ENCODE data around the gene AQP1. TPM values are rescaled to one million over a fixed set of nuclear protein-coding genes. Genes with fewer than 3 reads are reported as not detected.

AQP1 gene
- total and polyA plus RNA-seq, 5 experiments from 2014 or later = 0.23 to 0.33 TPM; not detected in 3

GRCh38 chr7:30930621-30931020 lies 19.0 kb downstream of the AQP1 start:
- Mint-ChIP-seq H3K27me3 (peaks cover 0 to 12% (median 0%) of the 10 kb centered on the region in 5 donors), H3K27ac (no peak overlapping the region), H3K9me3 (peaks cover 0 to 13% (median 3%) of the 10 kb centered on the region in 9 donors), H3K4me3 (no peak overlapping the region), H3K36me3 (no peaks in the 10 kb centered on the region), H3K4me1 (no peaks in the 10 kb centered on the region)
- POLR2A ChIA-PET = no interaction called here
- DNase-seq (peak in 1 of 10 donors; percentile 41), ATAC-seq (no peak)

DNA sequence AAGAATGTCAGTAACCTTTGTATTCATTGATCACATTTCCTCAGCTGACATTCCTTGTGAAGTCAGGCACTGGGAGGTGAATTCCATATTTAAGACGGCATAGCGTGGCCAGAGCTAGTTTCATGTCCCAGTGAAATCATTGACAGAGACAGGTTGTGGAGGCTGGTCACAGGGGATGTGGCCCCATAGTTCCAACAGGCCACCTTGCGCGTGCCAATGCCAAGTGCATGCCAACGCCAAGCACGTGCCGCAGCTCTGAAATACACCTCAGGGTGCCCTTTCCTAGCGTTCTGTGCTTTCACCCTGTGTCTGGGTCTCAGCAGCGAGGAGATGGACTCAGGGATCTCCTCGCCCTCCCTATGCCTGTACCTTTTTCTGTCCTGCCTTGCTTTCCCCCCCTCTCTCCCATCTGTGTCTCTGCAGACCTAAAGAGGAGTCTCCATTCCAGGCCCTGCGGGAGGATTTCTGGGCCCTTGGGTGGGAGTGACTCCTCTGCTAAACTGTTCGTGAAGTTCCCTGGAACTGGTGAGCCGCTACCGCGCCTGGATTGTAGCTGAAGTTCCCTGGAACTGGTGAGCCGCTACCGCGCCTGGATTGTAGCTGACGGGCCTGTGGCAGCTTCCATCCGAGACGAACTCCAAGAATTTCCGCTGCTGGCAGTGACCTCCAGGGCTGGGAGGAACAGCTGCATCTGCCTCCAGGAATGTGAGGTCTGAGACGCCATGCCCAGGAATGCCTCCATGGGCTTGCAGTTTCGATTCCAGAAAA lies 19.7 kb downstream of the AQP1 start:
- peak in 2 of 10 donors; percentile 10 to 56 for DNase-seq
- peaks cover 0 to 14% (median 0%) of the 10 kb centered on the region in 5 donors for H3K27me3 Mint-ChIP-seq
- H3K4me3 Mint-ChIP-seq = no peak overlapping the region
- H3K9me3 Mint-ChIP-seq = peaks cover 0 to 11% (median 3%) of the 10 kb centered on the region in 9 donors
- H3K27ac Mint-ChIP-seq = no peak overlapping the region
- no peaks in the 10 kb centered on the region for H3K36me3 Mint-ChIP-seq
- ATAC-seq = no peak
- no peaks in the 10 kb centered on the region for H3K4me1 Mint-ChIP-seq
- POLR2A ChIA-PET = no interaction called here

DNA sequence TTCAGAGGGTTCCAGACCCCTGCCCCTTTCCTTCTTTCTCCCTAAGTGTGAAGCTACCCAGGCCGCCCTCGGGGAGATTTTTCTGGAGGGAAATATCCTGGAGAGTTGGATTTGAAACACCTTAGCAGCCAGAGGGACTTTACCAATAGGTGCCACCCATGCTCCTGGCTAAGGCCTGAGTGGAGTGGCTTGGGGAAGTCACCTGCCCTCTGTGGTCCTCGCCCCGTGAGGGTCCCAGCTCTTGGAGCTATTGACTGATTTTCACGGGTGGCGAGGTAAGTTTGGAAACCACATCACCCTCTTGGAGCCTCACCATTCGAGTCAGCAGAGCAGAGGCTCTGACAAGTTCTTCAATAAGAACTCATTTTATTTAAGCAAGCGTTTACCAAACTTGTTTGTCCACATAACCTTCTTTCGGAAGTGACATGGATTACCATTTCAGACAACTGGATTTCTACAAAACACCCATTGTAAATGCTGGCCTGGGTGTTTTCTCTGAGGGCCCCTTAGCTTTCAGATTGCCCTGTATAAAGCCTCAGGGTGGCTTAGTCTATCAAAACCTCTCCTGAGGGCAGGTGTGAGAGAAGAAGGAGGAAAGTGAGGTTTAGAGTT lies 20.4 kb downstream of the AQP1 start:
- Mint-ChIP-seq H3K4me3 (no peak overlapping the region), H3K27ac (no peak overlapping the region), H3K36me3 (no peaks in the 10 kb centered on the region), H3K27me3 (peaks cover 0 to 17% (median 0%) of the 10 kb centered on the region in 5 donors), H3K4me1 (no peaks in the 10 kb centered on the region), H3K9me3 (peaks cover 0 to 6% (median 0%) of the 10 kb centered on the region in 9 donors)
- no peak for ATAC-seq
- peak in 1 of 10 donors; percentile 57 for DNase-seq
- POLR2A ChIA-PET = no interaction called here

DNA sequence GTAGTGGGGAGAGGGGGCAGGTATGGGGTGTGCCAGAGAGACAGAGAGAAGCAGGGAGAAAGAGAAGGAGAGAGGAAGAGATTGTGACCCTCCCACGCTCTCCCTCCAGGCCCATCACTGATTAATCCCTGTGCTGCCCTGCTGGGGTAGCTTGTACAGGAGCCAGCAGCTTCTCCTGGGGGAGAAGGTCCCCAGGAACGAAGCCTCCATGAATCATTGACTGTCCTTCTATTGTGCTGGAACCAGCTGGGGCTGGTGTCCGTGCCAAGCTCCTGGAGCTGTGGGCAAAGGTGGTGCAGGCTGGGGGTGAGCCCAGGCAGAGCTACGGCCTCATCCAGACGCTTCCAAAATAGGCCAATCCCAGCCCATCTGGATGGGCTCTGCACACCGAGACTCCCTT lies 20.9 kb downstream of the AQP1 start:
- H3K27me3 Mint-ChIP-seq = peaks cover 0 to 17% (median 1%) of the 10 kb centered on the region in 5 donors
- no peak overlapping the region for H3K4me3 Mint-ChIP-seq
- POLR2A ChIA-PET = no interaction called here
- no peak overlapping the region for H3K27ac Mint-ChIP-seq
- ATAC-seq (no peak), DNase-seq (no peak)
- peaks cover 0 to 3% (median 0%) of the 10 kb centered on the region in 9 donors for H3K9me3 Mint-ChIP-seq
- no peaks in the 10 kb centered on the region for H3K4me1 Mint-ChIP-seq
- H3K36me3 Mint-ChIP-seq = no peaks in the 10 kb centered on the region

DNA sequence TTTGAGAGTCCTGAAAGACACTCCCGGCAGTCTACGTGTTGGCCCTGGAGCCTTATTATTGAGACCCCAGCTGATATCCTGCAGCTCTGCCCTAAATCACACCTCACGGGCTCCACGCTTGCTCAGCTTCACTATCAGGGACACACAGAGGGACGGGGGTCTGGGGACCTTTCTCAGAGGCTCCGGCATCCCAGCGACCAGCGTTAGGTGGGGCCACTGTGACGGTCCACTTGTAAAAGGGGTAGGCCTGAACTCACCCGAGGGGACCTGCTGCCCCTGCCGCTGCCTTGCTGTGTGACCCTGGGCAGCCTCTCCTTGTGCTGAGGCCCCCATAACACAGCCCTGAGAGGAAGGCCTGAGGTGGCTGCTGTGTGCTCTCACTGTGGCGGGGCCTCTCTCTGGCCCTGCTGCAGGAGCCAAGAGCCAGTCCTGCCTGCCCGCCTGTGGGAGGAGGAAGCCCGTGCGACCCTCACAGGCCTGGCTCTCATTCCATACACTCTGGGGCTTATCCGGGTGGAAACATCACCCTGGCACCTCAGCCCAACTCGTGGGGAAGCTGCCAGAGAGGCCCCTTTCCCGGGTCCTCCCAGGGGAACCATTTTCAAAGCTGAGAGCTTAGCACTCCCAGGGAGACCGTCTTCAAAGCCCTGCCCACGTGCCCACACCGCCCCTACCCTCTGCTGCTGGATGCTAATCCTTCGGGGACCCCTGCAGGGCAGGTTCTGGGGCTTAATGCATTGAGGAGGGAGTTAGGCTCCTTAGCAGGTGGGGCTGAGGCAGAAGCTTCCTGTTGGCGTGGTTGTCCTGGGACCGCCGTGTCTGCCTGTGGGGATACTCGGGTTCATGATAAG lies 21.7 kb downstream of the AQP1 start:
- Mint-ChIP-seq H3K36me3 (no peaks in the 10 kb centered on the region), H3K27me3 (peaks cover 0 to 17% (median 3%) of the 10 kb centered on the region in 5 donors), H3K27ac (no peak overlapping the region), H3K4me3 (no peak overlapping the region), H3K9me3 (peaks cover 0 to 2% (median 0%) of the 10 kb centered on the region in 9 donors), H3K4me1 (no peaks in the 10 kb centered on the region)
- ATAC-seq (no peak), DNase-seq (peak in 2 of 10 donors; percentile 15 to 28)
- POLR2A ChIA-PET = no interaction called here

DNA sequence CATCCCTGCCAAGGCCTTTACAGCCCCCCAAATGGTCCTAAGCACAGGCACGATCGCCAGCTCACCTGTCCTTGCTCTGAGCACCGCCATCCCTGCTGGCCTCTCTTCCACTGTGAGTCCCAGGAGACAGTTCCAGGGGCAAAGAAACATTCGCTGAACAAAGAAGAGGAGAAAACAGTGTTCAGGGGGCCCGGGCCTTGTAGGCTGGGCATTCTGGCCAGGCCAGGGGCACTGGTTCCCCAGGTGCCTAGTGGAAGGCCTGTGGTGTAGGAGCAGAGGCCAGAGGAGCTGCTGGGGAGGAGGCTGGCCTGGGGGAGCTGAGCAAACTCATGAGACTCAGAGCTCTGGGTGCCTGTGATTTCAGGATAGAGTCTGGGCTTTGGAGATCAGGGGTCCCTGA lies 22.6 kb downstream of the AQP1 start:
- DNase-seq = peak in 1 of 10 donors; percentile 36
- ATAC-seq = no peak
- no peaks in the 10 kb centered on the region for H3K36me3 Mint-ChIP-seq

GRCh38 chr7:30934732-30935568 lies 23.3 kb downstream of the AQP1 start:
- no peak overlapping the region for H3K4me3 Mint-ChIP-seq
- no peaks in the 10 kb centered on the region for H3K4me1 Mint-ChIP-seq
- POLR2A ChIA-PET = no interaction called here
- peaks cover 0 to 1% (median 0%) of the 10 kb centered on the region in 9 donors for H3K9me3 Mint-ChIP-seq
- peaks cover 4 to 17% (median 10%) of the 10 kb centered on the region in 5 donors for H3K27me3 Mint-ChIP-seq
- ATAC-seq = no peak
- no peak overlapping the region for H3K27ac Mint-ChIP-seq
- no peak for DNase-seq
- peaks cover 0 to 2% (median 0%) of the 10 kb centered on the region in 3 donors for H3K36me3 Mint-ChIP-seq

More for the DNA sequence above, 22.6 kb downstream of the AQP1 start:
- Mint-ChIP-seq H3K4me3 (no peak overlapping the region), H3K4me1 (no peaks in the 10 kb centered on the region), H3K9me3 (peaks cover 0 to 2% (median 0%) of the 10 kb centered on the region in 9 donors), H3K27ac (no peak overlapping the region), H3K27me3 (peaks cover 0 to 18% (median 3%) of the 10 kb centered on the region in 5 donors)
- POLR2A ChIA-PET = no interaction called here

DNA sequence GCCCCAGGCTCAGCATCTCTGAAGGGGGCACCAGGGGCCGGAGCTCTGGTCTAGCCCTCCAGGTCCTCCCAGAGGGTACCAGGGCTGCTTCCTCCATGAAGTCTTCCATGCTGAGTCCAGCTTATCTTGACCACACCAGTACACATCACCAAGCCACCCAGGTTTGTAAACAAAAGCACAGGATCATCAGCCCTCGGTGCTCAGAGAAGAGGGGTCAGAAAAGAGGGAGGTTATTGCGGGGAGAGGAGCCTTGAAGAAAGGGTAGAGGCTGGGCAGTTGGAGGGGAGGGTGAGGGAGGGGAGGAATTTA lies 23.9 kb downstream of the AQP1 start:
- Mint-ChIP-seq H3K4me1 (no peaks in the 10 kb centered on the region), H3K27ac (no peak overlapping the region), H3K27me3 (peaks cover 8 to 20% (median 16%) of the 10 kb centered on the region in 5 donors), H3K36me3 (peaks cover 0 to 2% (median 0%) of the 10 kb centered on the region in 3 donors), H3K9me3 (peaks cover 0 to 1% (median 0%) of the 10 kb centered on the region in 9 donors), H3K4me3 (no peak overlapping the region)
- POLR2A ChIA-PET = no interaction called here
- DNase-seq (peak in 1 of 10 donors; percentile 59), ATAC-seq (no peak)

DNA sequence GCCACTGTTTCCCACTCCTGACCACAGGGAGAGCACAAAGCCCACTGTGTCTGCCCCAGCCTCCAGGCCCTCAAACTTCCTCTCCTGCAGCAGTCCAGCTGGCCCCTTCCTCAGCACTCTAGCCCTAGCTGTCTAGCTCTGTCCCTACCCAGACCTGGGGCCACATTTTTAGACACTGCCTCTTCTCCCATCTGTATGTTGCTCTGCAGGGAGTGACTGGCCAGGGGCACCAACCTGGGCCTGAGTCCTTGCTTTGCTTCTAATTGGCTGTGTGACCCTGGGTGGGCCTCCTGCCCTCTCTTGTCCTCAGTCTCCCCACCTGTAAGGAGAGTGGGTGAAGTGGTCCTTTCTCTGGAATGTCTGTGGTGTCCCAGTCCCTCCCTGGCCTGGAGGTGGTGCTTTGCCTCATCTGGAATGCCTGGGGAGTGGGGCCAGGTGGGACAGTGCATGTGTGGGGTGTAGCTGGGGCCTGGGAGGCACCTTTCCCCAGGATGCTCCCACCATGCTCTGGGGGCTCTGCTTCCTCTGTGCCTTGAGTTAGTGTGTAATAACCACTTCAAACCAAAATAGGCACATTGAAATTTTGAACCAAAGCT lies 25.1 kb downstream of the AQP1 start:
- no peak overlapping the region for H3K4me3 Mint-ChIP-seq

DNA sequence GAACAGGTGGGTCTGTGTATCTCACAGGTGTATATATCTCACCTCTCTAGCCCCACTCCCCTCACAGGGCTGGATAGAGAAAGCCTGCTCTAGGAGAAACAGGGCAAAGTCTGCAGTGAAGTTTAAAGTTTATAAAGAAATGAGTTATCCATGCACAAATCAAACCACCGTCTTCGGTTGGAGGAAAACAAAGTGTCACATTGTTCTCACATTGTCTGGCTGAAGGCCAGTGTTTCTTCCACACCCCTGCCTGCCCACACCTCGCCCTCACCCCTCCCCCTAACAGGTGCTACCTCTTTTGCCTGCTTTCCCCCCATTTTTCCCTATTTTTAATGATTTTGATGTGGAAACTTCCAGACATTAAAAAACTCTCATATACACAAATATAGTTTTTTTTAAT lies 25.8 kb downstream of the AQP1 start:
- peak overlapping the region in 1 of 10 donors; percentile 2 for H3K27ac Mint-ChIP-seq

More for the DNA sequence above, 25.1 kb downstream of the AQP1 start:
- ATAC-seq (no peak), DNase-seq (no peak)
- no peaks in the 10 kb centered on the region for H3K4me1 Mint-ChIP-seq
- POLR2A ChIA-PET = no interaction called here
- H3K9me3 Mint-ChIP-seq = peaks cover 0 to 1% (median 0%) of the 10 kb centered on the region in 9 donors
- no peak overlapping the region for H3K27ac Mint-ChIP-seq
- peaks cover 11 to 26% (median 24%) of the 10 kb centered on the region in 5 donors for H3K27me3 Mint-ChIP-seq
- peaks cover 0 to 2% (median 0%) of the 10 kb centered on the region in 3 donors for H3K36me3 Mint-ChIP-seq

GRCh38 chr7:30938435-30939316 lies 27.0 kb downstream of the AQP1 start:
- ATAC-seq (peak in 1 of 2 donors; percentile 49), DNase-seq (peak; percentile 17 to 68 (median 38))
- POLR2A ChIA-PET = no interaction called here
- H3K9me3 Mint-ChIP-seq = peaks cover 0 to 1% (median 0%) of the 10 kb centered on the region in 9 donors
- H3K27ac Mint-ChIP-seq = no peak overlapping the region
- H3K4me1 Mint-ChIP-seq = no peaks in the 10 kb centered on the region
- H3K36me3 Mint-ChIP-seq = peaks cover 0 to 2% (median 0%) of the 10 kb centered on the region in 3 donors
- H3K27me3 Mint-ChIP-seq = peaks cover 15 to 35% (median 25%) of the 10 kb centered on the region in 5 donors
- H3K4me3 Mint-ChIP-seq = no peak overlapping the region

More for the DNA sequence above, 25.8 kb downstream of the AQP1 start:
- Mint-ChIP-seq H3K4me3 (no peak overlapping the region), H3K36me3 (peaks cover 0 to 2% (median 0%) of the 10 kb centered on the region in 3 donors), H3K9me3 (peaks cover 0 to 1% (median 0%) of the 10 kb centered on the region in 9 donors), H3K4me1 (no peaks in the 10 kb centered on the region), H3K27me3 (peaks cover 11 to 32% (median 25%) of the 10 kb centered on the region in 5 donors)
- ATAC-seq (no peak), DNase-seq (no peak)
- POLR2A ChIA-PET = no interaction called here
